NB4 (cell line): ENCODE data around the gene UBR7.

ENCODE experiments used
- DNase-seq: peaks from one replicate; pipeline ENCODE4 v3.0.0; 2010; ENCODE audit warnings: low read depth
- H3K4me3 ChIP-seq: one replicate; pipeline ENCODE4 v1.5.1; 2011; ENCODE audit warnings: mild to moderate bottlenecking, low read depth, low read length, moderate library complexity
- CTCF ChIP-seq: IDR thresholded peaks from one replicate; pipeline ENCODE4 v1.5.1; 2012; ENCODE audit warnings: low read depth, low read length
- MAX ChIP-seq: IDR thresholded peaks from 2 replicates; pipeline ENCODE4 v1.6.1; 2011; ENCODE audit warnings: low read depth, low read length
- MYC ChIP-seq: IDR thresholded peaks from 2 replicates; pipeline ENCODE4 v1.6.1; 2011; ENCODE audit warnings: low read depth, low read length
- POLR2A ChIP-seq: IDR thresholded peaks from 2 replicates; pipeline ENCODE4 v1.6.1; 2011; ENCODE audit warnings: mild to moderate bottlenecking; ENCODE audit not compliant: insufficient read length; ENCODE audit errors: extremely low read depth

The UBR7 gene

GRCh38 chr14:93245764-93246420, 38.8 kb downstream of the UBR7 start:
- DNase-seq = no peak
- H3K4me3 ChIP-seq = no peak overlapping the region
- TF ChIP-seq MYC = no peak
- no peak for TF ChIP-seq POLR2A
- no peak for TF ChIP-seq MAX
- no peak for TF ChIP-seq CTCF

GRCh38 chr14:93246534-93246933, 39.5 kb downstream of the UBR7 start:
- TF ChIP-seq MAX (no peak), POLR2A (no peak), CTCF (no peak), MYC (no peak)
- H3K4me3 ChIP-seq = no peak overlapping the region
- DNase-seq = no peak

GRCh38 chr14:93249128-93249831, 42.2 kb downstream of the UBR7 start:
- no peak overlapping the region for H3K4me3 ChIP-seq
- TF ChIP-seq CTCF (no peak), MAX (no peak), POLR2A (no peak), MYC (no peak)

GRCh38 chr14:93262446-93262845, 55.4 kb downstream of the UBR7 start:
- H3K4me3 ChIP-seq = no peak overlapping the region
- no peak for TF ChIP-seq MAX
- TF ChIP-seq POLR2A = no peak
- no peak for TF ChIP-seq MYC
- no peak for TF ChIP-seq CTCF
- no peak for DNase-seq

More at GRCh38 chr14:93249128-93249831, 42.2 kb downstream of the UBR7 start:
- no peak for DNase-seq

GRCh38 chr14:93263416-93263815, 56.4 kb downstream of the UBR7 start:
- DNase-seq = no peak
- H3K4me3 ChIP-seq = no peak overlapping the region
- TF ChIP-seq MYC (no peak), CTCF (no peak), POLR2A (no peak), MAX (no peak)
